Measurements from ENCODE around the gene UBE2J1.

GRCh38 chr6:89347825-89348224, 4.7 kb downstream of the UBE2J1 start:
- TF ChIP-seq ZNF274 (IDR thresholded peaks at IDR 0.05; ENCODE audit: low read depth, low read length): no peak
- TF ChIP-seq RAD21 (IDR thresholded peaks at IDR 0.05; ENCODE audit: low read depth): no peak
- no peak for TF ChIP-seq CEBPB (IDR thresholded peaks at IDR 0.05; ENCODE audit: low read depth)
- TF ChIP-seq POLR2A (IDR thresholded peaks at IDR 0.05; ENCODE audit: borderline replicate concordance, extremely low read depth, insufficient read depth, insufficient read length): no peak
- no peak for TF ChIP-seq EZH2phosphoT487 (IDR thresholded peaks at IDR 0.05; ENCODE audit: borderline replicate concordance)
- TF ChIP-seq CTCF (IDR thresholded peaks at IDR 0.05 in 2 of 3, conservative IDR thresholded peaks at IDR 0.05 in 1 of 3; ENCODE audit: borderline replicate concordance in 1 of 3, insufficient read depth in 1 of 3, low read depth in 2 of 3, low read length in 2 of 3): no peak
- no peak for TF ChIP-seq ELF1 (IDR thresholded peaks at IDR 0.05; ENCODE audit: borderline replicate concordance, low read depth)
